OCI-LY3 (cell line): ENCODE results near the gene WFS1.

Experiments used
- EZH2phosphoT487 ChIP-seq: fragments of 200-600 bp; shearing (Covaris generic); IDR thresholded peaks from 2 replicates; pipeline ENCODE4 v1.6.1; 2018; ENCODE audit warnings: antibody characterized with exemption, mixed run types, low read depth
- TF ChIP-seq, protein P1 (sequence below): fragments of 200-600, 300-600 bp; sonication (generic); IDR thresholded peaks from 2 replicates; pipeline ENCODE4 v1.5.1; 2014; ENCODE audit warnings: antibody characterized with exemption, low read length, low read depth

DNA sequence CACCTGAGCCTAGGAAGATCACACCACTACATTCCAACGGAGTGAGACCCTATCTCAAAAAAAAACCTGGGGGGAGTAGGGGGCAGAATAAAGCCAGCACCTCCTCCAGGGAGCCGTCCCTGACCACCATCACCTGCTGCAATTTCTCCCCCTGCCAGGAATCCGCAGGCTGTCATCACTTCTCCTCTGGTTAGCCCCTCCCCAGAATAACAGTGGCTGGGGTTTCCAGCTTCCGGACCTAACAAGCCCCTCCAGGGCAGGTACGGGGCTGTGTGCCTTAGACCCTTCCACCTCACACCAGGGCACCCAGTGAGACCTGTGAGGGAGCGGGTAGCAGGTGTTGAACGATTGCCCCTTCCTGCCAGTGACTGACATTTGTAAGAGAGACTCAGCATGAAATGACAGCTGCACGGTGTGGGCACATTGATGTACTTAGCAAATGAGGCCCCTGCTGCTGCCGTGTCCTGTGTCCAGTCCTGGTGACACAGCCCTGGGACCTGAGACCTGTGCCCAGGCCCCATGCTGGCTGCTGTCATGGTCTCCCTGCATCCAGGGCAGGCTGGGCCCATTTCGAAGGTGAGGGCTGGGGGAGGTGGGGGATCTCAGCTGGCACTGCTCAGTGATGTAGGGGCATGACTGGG is 6.7 kb upstream of the WFS1 start:
- TF ChIP-seq EZH2phosphoT487: no peak
- TF ChIP-seq, protein P1, sequence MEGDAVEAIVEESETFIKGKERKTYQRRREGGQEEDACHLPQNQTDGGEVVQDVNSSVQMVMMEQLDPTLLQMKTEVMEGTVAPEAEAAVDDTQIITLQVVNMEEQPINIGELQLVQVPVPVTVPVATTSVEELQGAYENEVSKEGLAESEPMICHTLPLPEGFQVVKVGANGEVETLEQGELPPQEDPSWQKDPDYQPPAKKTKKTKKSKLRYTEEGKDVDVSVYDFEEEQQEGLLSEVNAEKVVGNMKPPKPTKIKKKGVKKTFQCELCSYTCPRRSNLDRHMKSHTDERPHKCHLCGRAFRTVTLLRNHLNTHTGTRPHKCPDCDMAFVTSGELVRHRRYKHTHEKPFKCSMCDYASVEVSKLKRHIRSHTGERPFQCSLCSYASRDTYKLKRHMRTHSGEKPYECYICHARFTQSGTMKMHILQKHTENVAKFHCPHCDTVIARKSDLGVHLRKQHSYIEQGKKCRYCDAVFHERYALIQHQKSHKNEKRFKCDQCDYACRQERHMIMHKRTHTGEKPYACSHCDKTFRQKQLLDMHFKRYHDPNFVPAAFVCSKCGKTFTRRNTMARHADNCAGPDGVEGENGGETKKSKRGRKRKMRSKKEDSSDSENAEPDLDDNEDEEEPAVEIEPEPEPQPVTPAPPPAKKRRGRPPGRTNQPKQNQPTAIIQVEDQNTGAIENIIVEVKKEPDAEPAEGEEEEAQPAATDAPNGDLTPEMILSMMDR: no peak
